Renal cortical epithelial cell (primary cell): ENCODE measurements around the gene TLR6. TPM values are rescaled to one million over a fixed set of nuclear protein-coding genes. Genes with fewer than 3 reads are reported as not detected.
"Not testable (repeated sequence)": the region's sequence is repeated elsewhere in the genome, so short reads cannot be mapped to it uniquely, and the experiment has no call there.

Experiments used
- DNase-seq: peaks from one replicate; pipeline ENCODE4 v3.0.0-alpha.2; 2011; ENCODE audit warnings: low read depth
- total RNA-seq: library from RNA; depleted of rRNA; stranded (reverse); fragments of >200 nt; gene quantifications from 2 replicates; pipeline ENCODE4 v1.2.3, GENCODE V29; 2014

Gene TLR6
- total RNA-seq, 1 donor from 2014 or later: 0.65 TPM

GRCh38 chr4:38820329-38821061 is 36.1 kb downstream of the TLR6 start:
- DNase-seq: no peak

GRCh38 chr4:38819569-38819968 is 37.0 kb downstream of the TLR6 start:
- DNase-seq: peak; percentile 32

GRCh38 chr4:38818441-38818976 is 38.1 kb downstream of the TLR6 start:
- no peak for DNase-seq

- no peak for DNase-seq
These were observed 40.5 kb downstream of the TLR6 start for GRCh38 chr4:38815885-38816782.

- DNase-seq: no peak
These were observed 42.2 kb downstream of the TLR6 start for GRCh38 chr4:38814386-38814785.

GRCh38 chr4:38811297-38811696 is 45.3 kb downstream of the TLR6 start:
- no peak for DNase-seq

- not testable (repeated sequence) for DNase-seq
These were observed 49.2 kb downstream of the TLR6 start for GRCh38 chr4:38807462-38807861.

- not testable (repeated sequence) for DNase-seq
These were observed 50.4 kb downstream of the TLR6 start for GRCh38 chr4:38806251-38806650.

GRCh38 chr4:38805530-38806145 is 51.0 kb downstream of the TLR6 start:
- peak; percentile 37 for DNase-seq

GRCh38 chr4:38804654-38805295 is 51.8 kb downstream of the TLR6 start, which contains the start of gene TLR1:
Gene TLR1, minus strand, starts transcription at chr4:38804791. Its CDS starts 5,960 bp downstream, at chr4:38798831.
- peak; percentile 92 for DNase-seq

GRCh38 chr4:38803833-38804653 is 52.6 kb downstream of the TLR6 start:
- DNase-seq: peak; percentile 76

- DNase-seq: no peak
These were observed 53.9 kb downstream of the TLR6 start for GRCh38 chr4:38802561-38803355.

GRCh38 chr4:38800961-38801450 is 55.6 kb downstream of the TLR6 start:
- peak; percentile 92 for DNase-seq

GRCh38 chr4:38800366-38800765 is 56.3 kb downstream of the TLR6 start:
- no peak for DNase-seq

- DNase-seq: no peak
These were observed 61.5 kb downstream of the TLR6 start for GRCh38 chr4:38795087-38795486.

GRCh38 chr4:38794051-38794450 is 62.6 kb downstream of the TLR6 start:
- DNase-seq: no peak

GRCh38 chr4:38791010-38791409 is 65.6 kb downstream of the TLR6 start:
- no peak for DNase-seq

GRCh38 chr4:38788317-38788716 is 68.3 kb downstream of the TLR6 start:
- DNase-seq: peak; percentile 63

GRCh38 chr4:38787693-38788092 is 68.9 kb downstream of the TLR6 start:
- peak; percentile 74 for DNase-seq
